ENCODE results near the gene CHIC2.

Gene CHIC2

GRCh38 chr4:53960843-53961242 lies 103.6 kb downstream of the CHIC2 start:
- Histone ChIP-seq H3K9ac (ENCODE audit: low read depth, low read length) (no peak overlapping the region), H3K9me3 (ENCODE audit: control insufficient read depth, insufficient read depth, low read length) (no peaks in the 10 kb centered on the region), H3K4me1 (ENCODE audit: control insufficient read depth, insufficient read depth, low read length) (peaks cover 11% of the 10 kb centered on the region), H3K36me3 (ENCODE audit: control insufficient read depth, insufficient read depth, low read length) (no peaks in the 10 kb centered on the region), H3K4me3 (ENCODE audit: low read depth, low read length) (no peak overlapping the region), H3K27me3 (ENCODE audit: control insufficient read depth, insufficient read depth, low read length) (peaks cover 7% of the 10 kb centered on the region)
